ENCODE results near the gene MAGI2.

Gene MAGI2

DNA sequence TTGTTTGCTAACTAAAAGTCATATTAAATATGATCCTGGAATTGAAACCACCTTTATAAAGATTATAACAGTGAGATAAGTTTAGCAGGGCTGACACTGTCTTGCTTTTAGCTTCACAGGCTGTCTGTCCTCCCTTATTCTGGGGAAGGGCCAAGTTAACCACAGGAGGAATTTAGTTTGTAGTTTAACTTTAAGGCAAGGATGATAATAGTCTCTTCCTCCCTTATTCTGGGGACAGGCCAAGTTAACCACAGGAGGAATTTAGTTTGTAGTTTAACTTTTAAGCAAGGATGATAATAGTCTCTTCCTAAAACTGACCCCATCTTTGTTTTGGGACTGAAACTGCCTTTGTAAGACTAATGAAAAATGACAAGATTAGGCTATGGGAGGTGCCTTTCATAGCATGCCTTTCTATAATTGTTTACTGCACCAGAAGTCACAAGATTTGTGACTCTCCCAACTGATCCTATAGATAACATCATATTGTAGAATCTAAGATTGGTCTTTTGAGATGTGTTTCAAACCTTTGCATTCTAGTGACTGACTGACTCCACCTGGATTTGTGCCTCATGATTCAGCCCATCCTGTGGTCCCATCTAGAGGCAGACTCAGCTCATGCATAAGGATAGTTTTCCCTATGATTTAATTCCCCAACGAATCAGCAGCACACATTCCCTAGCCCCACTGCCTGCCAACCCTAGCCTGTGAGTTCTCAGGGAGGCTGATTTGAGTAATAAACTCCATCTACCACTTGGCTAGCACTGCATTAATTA is 212.0 kb downstream of the MAGI2 start:
- DNase-seq = no peak

DNA sequence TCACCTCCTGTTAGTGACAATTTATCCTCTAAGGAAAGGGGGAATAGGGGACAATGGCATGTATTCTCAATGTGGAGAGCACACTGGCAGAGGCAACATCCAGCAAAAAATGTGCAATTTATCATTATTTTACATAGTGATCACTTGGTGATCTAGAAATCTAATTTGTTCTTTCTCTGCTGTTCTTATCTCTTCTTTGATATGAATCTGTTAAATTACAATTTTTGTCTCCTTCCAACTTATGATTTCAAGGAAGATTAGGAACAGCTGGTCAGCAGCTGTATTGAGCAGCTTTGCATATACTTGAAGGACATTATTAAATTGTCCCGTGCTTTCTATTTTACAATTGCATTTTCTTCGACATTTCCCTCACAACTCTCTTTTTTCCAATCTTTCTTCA is 213.1 kb downstream of the MAGI2 start:
- DNase-seq = no peak

- DNase-seq = no peak
Measured at GRCh38 chr7:79236352-79237028, 217.0 kb downstream of the MAGI2 start.

DNA sequence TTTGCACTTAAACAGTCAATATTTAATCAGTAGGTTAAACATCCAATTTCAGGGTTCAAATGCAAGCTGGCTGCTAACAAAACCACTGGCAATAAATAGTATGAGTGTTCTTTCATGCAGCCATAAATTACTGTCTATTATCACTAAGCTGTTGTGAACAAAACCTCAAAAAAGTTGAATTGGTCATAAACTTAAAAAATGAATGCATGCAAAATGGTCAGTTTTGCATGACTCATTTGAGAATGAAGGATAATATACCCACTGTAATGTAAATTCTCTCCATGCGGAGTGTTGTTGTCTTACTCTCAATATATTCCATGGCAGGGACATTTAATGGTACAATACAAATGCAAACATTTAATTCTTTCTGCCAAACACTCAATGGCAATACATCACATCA is 226.4 kb downstream of the MAGI2 start:
- no peak for DNase-seq

DNA sequence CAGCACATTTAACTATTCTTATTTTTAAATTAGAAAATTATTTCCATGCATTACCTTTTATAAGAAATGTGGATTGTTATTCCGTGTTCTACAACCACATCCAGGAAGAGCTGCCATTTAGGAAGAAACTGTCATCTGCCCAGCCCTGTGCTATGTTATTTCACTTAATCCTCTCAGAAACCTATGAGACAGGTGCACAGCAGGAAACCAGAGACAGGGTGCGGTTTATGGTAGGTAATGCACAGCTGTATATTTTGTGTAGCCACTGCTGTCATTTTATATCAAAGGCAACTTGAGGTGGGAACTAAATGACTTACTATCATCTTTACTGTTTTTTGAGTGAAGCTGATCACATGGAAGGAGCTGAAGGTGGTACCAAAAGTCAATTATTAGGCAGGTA is 232.3 kb downstream of the MAGI2 start:
- DNase-seq = no peak

- DNase-seq = no peak
Measured at GRCh38 chr7:79217976-79218626, 235.4 kb downstream of the MAGI2 start.

DNA sequence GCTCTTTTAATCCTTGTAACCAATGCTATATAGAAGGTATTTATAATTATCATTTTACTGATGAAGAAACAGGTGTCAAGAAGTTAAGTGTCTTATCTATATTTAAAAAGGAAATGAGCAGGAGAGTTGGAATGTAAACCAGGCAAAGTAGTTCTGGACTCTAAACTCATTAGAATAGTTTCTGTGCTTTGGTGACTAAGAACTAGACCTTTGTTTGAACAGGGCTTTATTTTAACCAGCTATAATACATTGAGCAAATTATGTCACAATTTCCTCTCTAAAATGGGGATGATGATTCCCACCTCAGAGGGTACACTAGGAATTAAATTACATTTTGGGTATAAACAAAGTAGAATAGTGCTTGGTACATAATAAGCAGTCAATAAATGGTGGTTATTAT is 236.0 kb downstream of the MAGI2 start:
- no peak for DNase-seq

DNA sequence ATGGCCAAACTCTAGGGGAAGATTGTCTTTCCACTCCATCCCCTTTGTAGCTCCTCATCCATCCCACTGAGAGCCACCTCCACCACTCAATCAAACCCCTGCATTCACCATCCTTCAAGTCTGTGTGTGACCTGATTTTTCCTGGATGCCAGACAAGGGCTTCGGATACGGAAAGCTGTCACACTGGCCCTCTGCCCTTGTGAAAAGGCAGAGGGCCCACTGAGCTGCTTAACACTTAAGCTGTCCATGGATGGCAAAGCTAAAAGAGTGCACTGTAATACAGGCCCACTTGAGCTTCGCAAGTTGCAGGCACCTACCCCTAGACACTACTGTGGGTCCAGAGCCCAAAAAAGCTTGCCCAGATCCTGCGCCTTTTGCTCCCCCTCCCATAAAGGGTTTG is 237.2 kb downstream of the MAGI2 start:
- DNase-seq = no peak

DNA sequence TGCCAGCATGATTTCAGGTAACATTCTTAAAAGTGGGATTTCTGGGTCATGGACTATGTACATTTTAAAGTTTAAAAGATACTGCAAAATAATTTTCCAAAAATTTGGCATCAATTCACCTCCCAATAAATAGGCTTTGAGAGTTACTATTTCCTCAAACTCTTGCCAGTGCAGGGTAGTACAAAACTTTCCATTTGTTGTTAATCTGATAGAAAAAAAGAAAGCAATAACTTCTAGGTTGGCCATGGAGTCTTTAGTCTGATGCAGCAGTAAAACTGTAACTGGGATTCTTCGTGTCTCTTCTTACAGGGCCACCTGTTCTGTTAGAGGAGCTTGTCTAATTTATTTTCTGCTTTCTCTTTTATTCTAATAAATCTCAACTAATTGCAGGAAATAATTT is 241.1 kb downstream of the MAGI2 start:
- DNase-seq = no peak

- DNase-seq = no peak
Measured at GRCh38 chr7:79211724-79212123, 241.7 kb downstream of the MAGI2 start.

DNA sequence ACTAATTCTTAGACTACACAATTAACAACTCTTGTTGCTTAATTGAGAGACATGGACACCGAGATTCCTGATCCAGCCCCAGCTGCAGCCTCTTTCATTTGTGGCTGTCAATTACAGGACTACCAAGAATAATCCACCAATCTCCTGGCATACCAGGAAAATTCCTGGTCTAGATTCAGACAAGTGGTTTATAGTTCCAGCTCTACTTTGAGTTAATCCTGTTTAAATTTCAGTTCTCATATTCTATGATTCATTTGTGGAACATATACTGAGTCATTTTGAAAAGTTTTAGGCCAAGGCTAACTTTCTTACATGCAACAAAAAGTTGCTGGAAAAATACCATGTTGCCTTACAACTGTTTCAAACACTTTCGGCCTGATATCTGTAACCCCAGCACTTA is 253.5 kb downstream of the MAGI2 start:
- no peak for DNase-seq

- no peak for DNase-seq
Measured at GRCh38 chr7:79199266-79199665, 254.2 kb downstream of the MAGI2 start.

DNA sequence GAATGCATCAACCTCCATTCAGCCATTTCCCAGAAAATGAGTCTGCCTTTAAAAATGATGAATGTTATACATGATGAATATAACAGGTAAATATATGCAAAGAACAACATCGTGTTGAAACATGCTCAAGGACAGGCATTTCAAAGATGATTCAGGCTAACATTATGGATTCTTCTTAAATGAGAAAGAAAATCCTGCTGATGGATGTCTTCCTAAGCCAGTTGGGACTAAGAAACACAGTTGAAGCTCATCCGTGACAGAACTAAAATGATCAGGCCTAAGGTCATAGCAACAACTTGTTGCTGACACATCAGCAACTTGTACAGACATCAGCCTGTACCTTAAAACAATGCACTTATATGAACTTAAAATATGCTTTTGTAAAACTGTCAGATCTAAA is 267.9 kb downstream of the MAGI2 start:
- no peak for DNase-seq

DNA sequence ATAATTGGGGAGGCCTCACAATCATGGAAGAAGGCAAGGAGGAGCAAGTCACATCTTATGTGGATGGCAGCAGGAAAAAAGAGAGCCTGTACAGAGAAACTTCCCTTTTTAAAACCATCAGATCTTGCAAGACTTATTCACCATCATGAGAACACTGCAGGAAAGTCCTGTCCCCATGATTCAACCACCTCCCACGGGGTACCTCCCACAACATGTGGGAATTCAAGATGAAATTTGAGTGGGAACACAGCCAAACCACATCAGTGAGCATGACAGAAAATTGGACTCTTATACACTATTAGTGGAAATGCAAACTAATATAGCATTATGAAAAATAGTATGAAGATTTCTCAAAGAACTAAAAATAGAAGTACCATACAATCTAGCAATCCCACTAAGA is 271.2 kb downstream of the MAGI2 start:
- DNase-seq = no peak

- DNase-seq = no peak
Measured at GRCh38 chr7:79180533-79180932, 272.9 kb downstream of the MAGI2 start.

DNA sequence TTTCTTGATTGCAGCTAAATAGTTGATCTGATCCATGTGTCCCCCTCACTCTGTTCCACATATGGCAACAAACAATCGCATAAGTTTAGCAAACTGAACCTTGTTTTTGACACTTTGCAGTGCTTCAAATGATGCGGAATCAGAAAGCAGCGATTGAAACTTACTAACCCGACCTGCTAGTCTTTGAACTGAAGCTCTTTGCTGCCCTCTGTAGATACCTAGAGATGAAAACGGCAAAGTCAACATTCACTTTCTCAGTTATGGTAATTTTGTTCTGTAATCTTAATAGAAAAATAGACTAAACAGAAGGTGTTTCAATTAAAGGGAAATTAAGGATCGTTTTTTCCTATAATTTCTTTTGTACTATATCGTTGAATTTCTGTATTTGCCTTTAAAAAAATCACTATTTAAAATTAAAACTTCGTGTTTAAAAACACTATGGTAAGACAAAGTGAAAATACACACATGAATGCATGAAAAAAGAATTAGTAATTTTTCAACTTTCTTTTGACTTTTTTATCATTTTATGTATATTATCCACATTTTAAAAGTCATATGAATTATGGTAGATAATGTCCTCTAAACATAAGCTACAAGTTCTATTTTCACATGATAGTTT is 276.5 kb downstream of the MAGI2 start:
- peak; percentile 48 for DNase-seq

- DNase-seq = no peak
Measured at GRCh38 chr7:79175374-79175773, 278.1 kb downstream of the MAGI2 start.

GRCh38 chr7:79165225-79165624 is 288.2 kb downstream of the MAGI2 start:
- DNase-seq = no peak

DNA sequence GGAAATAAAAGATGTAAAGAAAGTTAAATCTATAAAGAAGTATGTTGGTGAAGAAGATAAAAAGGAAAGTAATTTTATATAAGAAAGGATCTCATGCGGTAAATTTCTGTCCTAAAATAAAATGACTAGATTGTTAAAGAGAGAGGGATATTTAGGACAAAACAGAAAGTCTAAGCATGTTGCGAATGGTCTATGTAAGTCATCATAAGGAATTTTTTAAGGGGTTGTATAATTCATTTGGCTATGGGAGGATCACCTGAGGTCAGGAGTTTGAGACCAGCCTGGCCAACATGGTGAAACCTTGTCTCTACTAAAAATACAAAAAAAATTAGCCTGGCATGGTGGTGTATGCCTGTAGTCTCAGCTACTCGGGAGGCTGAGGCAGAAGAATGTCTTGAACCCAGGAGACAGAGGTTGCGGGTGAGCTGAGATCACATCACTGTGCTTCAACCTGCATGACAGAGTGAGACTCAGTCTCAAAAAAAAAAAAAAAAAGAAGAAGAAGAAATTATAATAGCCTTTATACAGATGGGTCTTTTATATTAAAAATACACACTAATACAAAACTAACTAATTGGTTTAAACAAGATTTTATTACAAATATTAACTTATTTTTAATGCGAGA is 294.3 kb downstream of the MAGI2 start:
- DNase-seq = no peak

DNA sequence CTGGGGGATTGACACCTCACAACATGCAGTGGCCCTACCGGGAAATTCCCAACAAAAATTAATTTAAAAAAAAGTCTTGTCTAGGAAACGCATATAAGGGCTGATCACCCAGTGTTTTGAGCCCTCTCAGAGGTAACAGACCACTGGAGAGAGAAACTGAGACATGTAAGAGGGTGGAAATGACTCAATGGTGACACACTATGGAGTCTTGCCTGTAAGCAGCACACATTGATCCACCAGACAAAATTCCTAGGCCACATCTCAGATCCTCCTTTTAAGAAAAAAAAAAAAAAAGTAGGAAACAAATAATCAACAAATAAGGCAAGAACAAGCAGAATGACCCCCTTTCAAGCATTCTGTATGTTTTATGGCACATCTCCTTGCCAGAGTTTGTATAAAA is 296.2 kb downstream of the MAGI2 start:
- DNase-seq = no peak

DNA sequence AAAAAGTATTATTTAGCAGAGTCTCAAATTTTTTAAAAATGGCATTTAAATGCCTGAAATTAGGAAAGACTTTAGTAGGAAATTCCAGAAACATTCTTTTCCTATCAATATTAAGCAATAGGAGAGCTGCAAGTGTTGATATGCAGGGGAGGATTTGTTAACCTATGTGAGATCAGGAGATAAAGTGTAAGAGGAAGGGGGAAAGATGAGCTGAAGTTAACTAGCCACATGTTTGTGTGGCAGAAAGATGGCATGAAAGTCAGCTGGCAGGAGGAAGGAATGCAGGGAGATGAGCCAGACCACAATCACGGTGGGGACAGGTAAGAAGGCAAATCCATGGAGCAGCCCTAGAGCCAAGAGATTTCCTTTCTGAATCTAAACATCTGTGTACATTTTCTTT is 303.6 kb downstream of the MAGI2 start:
- DNase-seq = no peak

DNA sequence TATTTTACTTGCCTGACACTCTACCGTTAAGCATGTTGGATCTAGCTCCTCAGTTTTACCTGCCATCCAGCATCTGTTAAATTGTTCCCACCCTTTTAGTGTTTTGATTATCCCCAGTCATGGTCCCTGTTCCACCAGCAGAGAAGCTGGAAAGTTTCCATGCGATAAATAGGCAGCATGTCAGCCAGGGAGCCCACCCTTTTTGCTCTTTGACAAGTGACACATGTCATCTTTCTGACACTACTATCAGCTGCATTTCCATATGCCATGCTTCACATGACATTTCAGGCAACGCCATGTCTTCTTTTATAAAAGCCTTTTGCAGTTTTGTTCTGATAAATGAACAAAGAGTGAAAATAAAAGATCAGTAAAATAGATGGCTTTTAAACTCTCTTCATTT is 310.8 kb downstream of the MAGI2 start:
- DNase-seq = no peak

DNA sequence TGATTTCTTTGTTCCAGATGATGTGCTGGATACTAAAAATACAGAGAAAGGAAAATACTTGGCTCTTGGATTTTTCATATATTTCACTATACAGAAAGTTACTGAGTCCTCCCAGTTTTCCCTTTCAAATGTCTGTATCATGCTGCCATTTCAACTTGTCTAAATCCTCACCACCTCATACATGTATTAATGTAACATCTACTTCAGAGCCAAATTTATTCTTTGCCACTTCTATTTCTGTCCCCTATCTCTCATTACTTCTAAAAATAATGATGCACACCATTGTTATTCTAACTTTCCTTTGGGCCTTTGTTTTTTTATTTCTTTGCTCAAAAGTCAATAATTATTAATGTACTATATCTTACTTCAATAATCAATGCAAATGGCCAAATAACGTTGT is 312.2 kb downstream of the MAGI2 start:
- no peak for DNase-seq

Measured in RPMI8226 (cell line).